ENCODE measurements around the gene RALGAPB. TPM values are rescaled to one million over a fixed set of nuclear protein-coding genes. Genes with fewer than 3 reads are reported as not detected.

RALGAPB gene
- total RNA-seq, 1 donor from 2014 or later = 34.5 TPM

GRCh38 chr20:38545771-38546170, 73.1 kb downstream of the RALGAPB start:
- intact Hi-C loops (cut with micrococcal nuclease) = no loop called here

DNA sequence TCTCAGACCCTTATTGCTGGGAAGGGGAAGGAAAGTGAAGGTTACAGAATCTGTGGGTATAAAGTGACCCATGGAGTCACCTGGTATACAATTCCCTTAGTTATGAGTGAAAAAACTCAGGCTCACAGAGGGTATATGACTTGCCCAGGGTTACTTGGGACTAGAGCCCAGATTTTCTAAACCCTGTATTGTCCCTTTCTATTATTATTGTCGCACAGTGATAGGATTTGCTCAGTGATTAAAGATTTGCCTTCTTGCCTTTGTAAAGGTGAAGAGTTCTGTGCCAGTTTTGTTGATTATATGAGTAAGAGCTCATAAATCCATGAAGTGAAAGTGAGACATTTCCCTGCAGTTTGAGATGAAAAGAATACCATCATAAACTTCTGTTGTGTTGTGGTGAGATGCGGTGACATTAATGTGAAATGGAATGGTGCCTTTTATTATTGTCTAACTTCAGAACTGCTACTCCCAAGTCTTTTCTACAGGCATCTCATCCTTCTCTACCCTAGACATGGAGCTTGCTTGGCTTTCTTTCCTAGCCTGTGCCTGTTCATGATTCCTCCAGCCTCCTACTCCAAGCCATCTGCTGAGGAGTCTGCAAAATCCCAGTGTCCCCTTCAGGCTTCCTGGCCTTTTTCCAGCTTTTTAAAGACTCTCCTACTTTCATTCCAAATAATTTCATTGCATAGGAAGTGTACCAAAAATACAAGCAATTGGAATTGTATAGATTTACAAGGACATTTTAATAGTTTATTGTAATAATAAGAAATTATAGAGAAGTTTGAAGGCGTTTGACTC, 74.8 kb downstream of the RALGAPB start:
- intact Hi-C loops (cut with micrococcal nuclease) = no loop called here

DNA sequence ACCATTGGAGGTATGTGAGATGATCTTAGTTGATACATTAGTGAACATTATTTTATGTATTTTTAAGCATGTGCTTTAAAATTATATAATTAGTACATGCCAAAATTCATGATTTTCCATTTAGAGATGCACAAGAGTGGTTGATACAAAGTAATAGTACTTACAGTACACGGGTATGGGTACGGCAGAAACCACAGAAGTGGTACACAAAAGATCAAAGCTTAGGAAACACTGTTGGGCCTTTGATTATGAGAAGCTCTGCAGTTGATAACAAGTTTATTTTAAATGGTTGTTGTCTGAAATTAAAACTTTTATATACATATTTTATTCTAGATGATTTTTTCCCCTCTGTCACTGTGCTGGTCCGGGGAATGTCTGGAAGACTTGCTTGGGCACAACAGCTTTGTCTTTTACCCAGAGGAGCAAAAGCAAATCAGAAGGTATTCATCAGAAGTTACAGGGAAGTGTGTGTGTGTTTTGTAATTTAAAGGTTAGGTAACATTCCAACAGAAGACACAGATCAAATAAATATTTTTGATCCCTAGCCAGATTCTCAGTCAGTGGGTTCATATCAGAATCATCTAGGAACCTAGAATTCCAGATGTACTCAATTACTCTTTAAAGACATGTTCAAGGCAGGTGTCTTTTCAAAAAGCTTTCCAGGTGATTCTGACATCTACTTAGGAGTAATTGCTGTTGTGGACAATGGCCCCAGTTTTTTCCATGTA, 75.9 kb downstream of the RALGAPB start:
- intact Hi-C loops (cut with micrococcal nuclease) = no loop called here

GRCh38 chr20:38550274-38550673, 77.6 kb downstream of the RALGAPB start:
- intact Hi-C loops (cut with micrococcal nuclease) = no loop called here

GRCh38 chr20:38551056-38551626, 78.5 kb downstream of the RALGAPB start:
- intact Hi-C loops (cut with micrococcal nuclease) = no loop called here

DNA sequence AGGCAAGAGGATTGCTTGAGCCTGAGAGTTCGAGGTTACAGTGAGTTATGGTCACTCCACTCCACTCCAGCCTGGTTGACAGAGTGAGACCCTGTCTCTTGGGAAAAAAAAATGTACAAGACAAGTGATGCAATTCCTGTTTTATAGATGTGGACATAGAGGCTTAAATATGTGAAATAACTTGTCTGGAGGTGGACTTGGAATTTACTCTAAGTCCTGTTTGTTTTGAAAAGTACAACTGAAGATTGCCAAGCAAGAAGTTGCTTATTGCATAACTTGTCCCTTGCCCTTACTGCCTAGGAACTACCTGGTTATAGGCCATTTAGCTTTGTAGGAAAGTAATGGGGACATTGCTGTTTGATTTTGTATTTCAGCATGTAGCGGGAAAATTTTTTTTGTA, 82.3 kb downstream of the RALGAPB start:
- intact Hi-C loops (cut with micrococcal nuclease) = no loop called here

DNA sequence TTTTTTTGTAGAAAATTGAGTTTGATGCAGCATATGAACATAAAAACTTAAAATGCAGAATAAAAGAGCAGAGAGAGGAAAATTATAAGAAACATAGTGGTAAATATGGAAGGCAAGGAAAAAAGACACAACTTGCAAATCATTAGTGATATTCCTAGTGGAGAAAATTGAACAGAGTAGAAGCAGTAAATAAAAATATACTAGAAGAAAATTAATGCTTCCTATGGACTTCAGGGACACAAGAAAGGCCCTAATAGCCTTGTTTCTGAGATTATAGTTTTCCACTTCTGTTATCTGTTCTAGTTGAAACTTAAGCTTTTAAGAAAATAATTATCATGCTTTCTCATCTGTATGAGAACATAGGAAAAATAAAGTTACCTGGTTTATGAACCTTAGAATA, 82.8 kb downstream of the RALGAPB start:
- intact Hi-C loops (cut with micrococcal nuclease) = no loop called here

DNA sequence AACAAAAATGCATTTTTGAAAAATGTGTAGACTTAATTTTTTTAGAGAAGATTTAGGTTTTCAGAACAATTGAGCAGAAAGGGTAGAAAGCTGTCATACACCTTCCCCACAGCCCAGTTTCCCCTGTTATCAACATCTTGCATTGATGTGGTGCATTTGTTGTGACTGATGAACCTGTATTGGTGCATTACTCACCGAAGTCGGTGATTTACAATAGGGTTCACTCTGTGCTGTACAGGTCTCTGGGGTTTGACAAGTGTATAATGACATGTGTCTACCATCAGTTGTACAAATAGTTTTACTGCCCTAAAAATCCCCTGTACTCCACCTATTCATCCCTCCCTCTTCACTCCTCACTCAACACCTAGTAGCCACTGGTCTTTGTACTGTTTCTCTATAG, 84.5 kb downstream of the RALGAPB start:
- intact Hi-C loops (cut with micrococcal nuclease) = no loop called here

GRCh38 chr20:38558596-38559360, 86.1 kb downstream of the RALGAPB start:
- intact Hi-C loops (cut with micrococcal nuclease) = no loop called here

- intact Hi-C loops (cut with micrococcal nuclease) = no loop called here
Measured at GRCh38 chr20:38559764-38560163, 87.1 kb downstream of the RALGAPB start.

GRCh38 chr20:38563802-38564431, 91.3 kb downstream of the RALGAPB start:
- intact Hi-C loops (cut with micrococcal nuclease) = no loop called here

DNA sequence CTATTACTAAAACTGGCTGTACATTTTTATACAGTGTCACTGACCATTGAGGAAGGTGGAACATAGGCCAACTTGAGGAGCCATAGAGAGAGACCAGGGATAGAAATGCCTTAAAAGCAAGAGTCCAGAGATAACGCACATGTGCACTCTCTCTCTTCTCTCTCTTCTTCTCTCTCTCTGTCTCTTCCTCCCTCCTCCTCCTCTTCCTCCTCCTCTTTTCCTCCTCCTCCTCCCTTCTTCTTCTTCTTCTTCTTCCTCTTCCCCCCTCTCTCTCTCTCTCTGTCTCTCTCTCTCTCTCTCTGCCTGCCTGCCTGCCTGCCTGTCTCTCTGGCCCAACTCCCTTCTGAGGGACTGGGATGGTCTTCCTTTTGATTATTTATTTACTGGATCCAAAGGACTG, 92.0 kb downstream of the RALGAPB start:
- intact Hi-C loops (cut with micrococcal nuclease) = no loop called here

GRCh38 chr20:38566036-38566598, 93.5 kb downstream of the RALGAPB start:
- intact Hi-C loops (cut with micrococcal nuclease) = no loop called here

DNA sequence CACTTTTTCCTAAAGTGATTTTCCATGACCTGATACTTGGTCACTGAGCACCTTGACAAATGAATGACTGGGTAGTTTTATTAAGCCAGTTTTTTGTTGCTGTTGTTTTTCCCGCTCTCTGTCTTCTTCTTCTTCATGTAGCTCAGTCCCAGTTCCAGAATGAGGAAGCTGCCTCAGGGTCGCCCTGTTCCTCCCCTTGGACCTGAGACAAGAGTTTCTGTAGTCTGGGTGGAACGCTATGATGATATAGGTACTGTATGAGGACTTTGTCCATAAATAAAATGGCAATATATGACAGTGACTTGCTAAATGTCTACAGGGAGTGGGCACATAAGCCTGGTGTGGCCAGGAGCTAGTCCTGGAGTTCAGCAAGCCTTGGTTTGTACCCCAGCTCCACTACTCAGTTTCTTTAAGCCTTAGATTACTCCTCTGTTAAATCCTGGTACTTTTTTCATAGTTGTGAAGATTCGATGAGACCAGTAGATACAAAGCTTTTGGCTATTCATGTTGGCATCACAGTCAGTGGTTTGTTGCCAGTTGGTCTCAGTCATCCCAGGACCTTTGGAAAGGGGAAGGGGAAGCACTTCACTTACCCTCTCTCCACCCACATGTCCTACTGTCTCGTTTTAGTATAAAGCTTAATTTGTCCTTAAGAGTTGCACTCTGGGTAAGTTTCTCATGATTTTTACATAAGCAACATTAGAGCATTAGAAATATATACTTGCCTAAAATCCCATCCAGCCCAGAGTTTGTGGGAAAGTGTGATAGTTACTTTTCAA, 97.3 kb downstream of the RALGAPB start:
- intact Hi-C loops (cut with micrococcal nuclease) = no loop called here

DNA sequence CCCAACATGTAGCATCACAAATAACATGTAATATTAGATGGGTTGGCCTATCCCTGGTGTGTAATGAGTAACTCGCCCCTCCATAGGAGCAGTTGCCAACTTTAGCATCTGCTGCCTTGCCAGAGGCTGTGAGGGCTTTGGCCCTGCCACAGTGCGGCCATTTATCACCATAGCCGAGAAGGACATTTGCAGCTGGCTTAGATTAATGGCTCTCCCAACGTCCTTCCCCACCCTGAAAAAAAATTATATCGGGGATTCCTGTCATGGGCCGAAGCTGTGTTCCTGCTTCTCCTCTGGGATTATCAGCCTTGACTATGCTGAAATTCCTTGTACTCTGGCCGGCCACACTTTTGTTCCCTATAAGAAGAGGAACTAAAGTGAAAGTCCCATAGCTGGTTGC, 100.8 kb downstream of the RALGAPB start:
- intact Hi-C loops (cut with micrococcal nuclease) = no loop called here

GRCh38 chr20:38579219-38579910, 106.7 kb downstream of the RALGAPB start:
- intact Hi-C loops (cut with micrococcal nuclease) = no loop called here

DNA sequence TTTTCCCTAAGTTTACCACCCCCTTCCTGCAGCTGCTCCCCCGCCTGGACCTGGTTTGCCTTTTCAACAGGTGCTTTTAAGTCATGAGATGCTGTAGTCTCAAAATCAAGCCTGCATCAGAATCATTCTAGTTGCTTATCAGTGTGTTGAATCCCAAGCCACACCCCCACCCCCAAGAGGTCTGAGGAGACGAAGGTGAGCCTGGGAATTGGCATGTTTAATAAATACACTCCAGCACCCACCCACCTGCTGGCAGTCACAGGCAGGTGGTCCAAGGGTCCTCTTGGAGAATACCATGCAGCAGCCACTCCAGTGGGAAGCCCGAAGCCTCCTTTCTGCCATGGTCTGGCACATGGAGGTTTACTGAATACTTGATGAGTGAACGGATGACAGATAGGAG, 107.3 kb downstream of the RALGAPB start:
- intact Hi-C loops (cut with micrococcal nuclease) = no loop called here

GRCh38 chr20:38581013-38581412, 108.4 kb downstream of the RALGAPB start, which contains the start of gene ADIG:
Gene ADIG, plus strand, starts transcription at chr20:38581197. Its CDS starts 54 bp downstream, at chr20:38581251.
- intact Hi-C loops (cut with micrococcal nuclease) = no loop called here

DNA sequence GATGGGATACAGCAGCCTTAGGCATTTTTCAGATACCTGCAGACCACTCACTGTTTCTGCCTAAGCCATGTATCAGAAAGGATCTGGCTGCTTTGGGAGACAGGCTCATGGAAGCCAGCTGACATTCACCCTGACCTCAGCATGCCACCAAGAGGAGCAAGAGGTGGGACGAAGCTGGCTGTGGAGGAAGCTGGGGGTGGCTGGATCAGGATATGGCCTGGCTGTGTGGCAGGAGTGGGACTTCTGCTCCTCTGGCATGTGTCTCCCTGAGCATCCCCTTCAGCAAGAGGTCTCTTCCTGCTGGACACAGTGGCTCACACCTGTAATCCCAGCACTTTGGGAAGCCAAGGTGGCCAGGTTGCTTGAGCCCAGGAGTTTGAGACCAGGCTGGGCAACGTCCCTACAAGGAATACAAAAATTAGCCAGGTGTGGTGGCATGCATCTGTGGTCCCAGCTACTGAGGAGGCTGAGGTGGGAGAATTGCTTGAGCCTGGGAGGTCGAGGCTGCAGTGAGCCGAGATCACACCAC, 109.3 kb downstream of the RALGAPB start:
- intact Hi-C loops (cut with micrococcal nuclease) = no loop called here

Measured in T-helper 2 cell treated with Interferon-gamma antibody and Interleukin-4, amounts not matched to agents 100 ng/mL and 5 ng/mL, for 36 hours (primary cell).